HepG2 (cell line): ENCODE measurements around the gene DGAT2L6. TPM values are rescaled to one million over a fixed set of nuclear protein-coding genes. Genes with fewer than 3 reads are reported as not detected.

ENCODE experiments used
- FOXA1 ChIP-seq, 2 experiments: fragments of 450-650 bp in 1 of 2; sonication (generic) in 1 of 2; formaldehyde crosslinking in 1 of 2; IDR thresholded peaks; 2 replicates each; pipeline versions ENCODE4 v1.4.0 to v1.6.1; 2016 to 2020; ENCODE audit warnings: missing genetic modification reagents in 1 of 2
- HMG20B ChIP-seq: conservative IDR thresholded peaks from 2 replicates; pipeline ENCODE4 v1.6.1; 2016; ENCODE audit warnings: missing genetic modification reagents, missing compliant biosample characterization
- IRF1 ChIP-seq: sonication (generic); formaldehyde crosslinking; IDR thresholded peaks from 2 replicates; pipeline ENCODE4 v1.4.0; 2020; ENCODE audit warnings: low read depth, mild to moderate bottlenecking, missing genetic modification reagents
- KLF11 ChIP-seq: IDR thresholded peaks from 2 replicates; pipeline ENCODE4 v1.6.1; 2016; ENCODE audit warnings: missing compliant biosample characterization
- NCOA2 ChIP-seq: sonication (generic); formaldehyde crosslinking; IDR thresholded peaks from 2 replicates; pipeline ENCODE4 v1.8.0; 2022; ENCODE audit warnings: inconsistent platforms
- NFIC ChIP-seq: IDR thresholded peaks from 2 replicates; pipeline ENCODE4 v1.6.1; 2012; ENCODE audit warnings: mild to moderate bottlenecking, low read length, inconsistent platforms
- NR2F6 ChIP-seq, 2 experiments: IDR thresholded peaks; 2 replicates each; pipeline ENCODE4 v1.6.1; 2016; ENCODE audit warnings: antibody characterized with exemption in 1 of 2, mild to moderate bottlenecking in 1 of 2
- RERE ChIP-seq: IDR thresholded peaks from 2 replicates; pipeline ENCODE4 v1.6.1; 2016; ENCODE audit warnings: low read depth, missing genetic modification reagents, missing compliant biosample characterization
- RXRA ChIP-seq: sonication (generic); formaldehyde crosslinking; IDR thresholded peaks from 2 replicates; pipeline ENCODE4 v1.5.1; 2020; ENCODE audit warnings: missing genetic modification reagents
- SALL1 ChIP-seq: sonication (generic); formaldehyde crosslinking; IDR thresholded peaks from 2 replicates; pipeline ENCODE4 v1.8.0; 2022; ENCODE audit warnings: mild to moderate bottlenecking, missing genetic modification reagents
- SOX6 ChIP-seq, 2 experiments: fragments of 450-650 bp in 1 of 2; sonication (generic) in 1 of 2; formaldehyde crosslinking in 1 of 2; IDR thresholded peaks; 2 replicates each; pipeline versions ENCODE4 v1.4.0 to v1.6.1; 2017 to 2020; ENCODE audit warnings: antibody characterized with exemption in 1 of 2, mild to moderate bottlenecking in 1 of 2, missing genetic modification reagents in 1 of 2
- TBX3 ChIP-seq: fragments of 450-650 bp; IDR thresholded peaks from 2 replicates; pipeline ENCODE4 v1.6.1; 2017; ENCODE audit warnings: antibody characterized with exemption, mild to moderate bottlenecking, inconsistent platforms, borderline replicate concordance
- TCF7 ChIP-seq: sonication (generic); IDR thresholded peaks from 2 replicates; pipeline ENCODE4 v1.6.1; 2016; ENCODE audit warnings: antibody characterized with exemption, low read depth
- ZNF501 ChIP-seq: sonication (generic); formaldehyde crosslinking; IDR thresholded peaks from 2 replicates; pipeline ENCODE4 v1.5.1; 2020; ENCODE audit warnings: mild to moderate bottlenecking, moderate library complexity, missing genetic modification reagents
- polyA plus RNA-seq, 8 experiments: library from polyadenylated mRNA; depleted of rRNA in 3 of 8; stranded (reverse) in 7 of 8; unstranded in 1 of 8; fragments of >200 nt; fragmentation: Illumina TruSeq in 4 of 8; extraction: Trizol in 4 of 8; gene quantifications; 2 replicates each; pipeline versions ENCODE4 v1.2.1 to v1.2.3, GENCODE V29; 2011 to 2016; ENCODE audit warnings: low read depth in 4 of 8, missing spikeins in 1 of 8, mixed read lengths in 1 of 8; ENCODE audit not compliant: insufficient read depth in 1 of 8
- total RNA-seq, 5 experiments: library from RNA; depleted of rRNA; stranded (reverse); fragments of >200 nt; fragmentation: Illumina TruSeq; extraction: Trizol; gene quantifications; 2 replicates each; pipeline ENCODE4 v1.2.3, GENCODE V29; 2016; ENCODE audit warnings: low read depth in 1 of 5
- TF ChIP-seq, protein P1 (sequence below): IDR thresholded peaks from 2 replicates; pipeline ENCODE4 v1.4.0; 2020; ENCODE audit warnings: mild to moderate bottlenecking, missing genetic modification reagents
- TF ChIP-seq, protein P2 (sequence below): sonication (generic); formaldehyde crosslinking; IDR thresholded peaks from 2 replicates; pipeline ENCODE4 v1.4.0; 2020; ENCODE audit warnings: missing genetic modification reagents, borderline replicate concordance

DGAT2L6 gene
- total and polyA plus RNA-seq, 2 of the 13 experiments (the other 11 are each of a cell fraction or from before 2014, with no cell fraction given), result not detected

- TF ChIP-seq RERE (CRISPR knock-in tag) (peak; percentile 96; the same call in 1 of the 2 replicates), ZNF501 (CRISPR knock-in tag) (0 out of 2 replicates have a peak, but pooled peaks have one; percentile 19), SALL1 (peak; percentile 33; the same call in 1 of the 2 replicates), NR2F6 (IDR thresholded peaks at IDR 0.05) (peak; percentile 67), NR2F6 (CRISPR knock-in tag; IDR thresholded peaks at IDR 0.05) (no peak), SOX6 (IDR thresholded peaks at IDR 0.05) (no peak), SOX6 (CRISPR knock-in tag; IDR thresholded peaks at IDR 0.05) (0 out of 2 replicates have a peak, but pooled peaks have one; percentile 45), TCF7 (peak; percentile 75), RXRA (CRISPR knock-in tag) (peak; percentile 22; the same call in 1 of the 2 replicates), HMG20B (peak; percentile 83), KLF11 (CRISPR knock-in tag) (no peak), NFIC (peak; percentile 65), TBX3 (peak; percentile 83), FOXA1 (IDR thresholded peaks at IDR 0.05) (no peak), FOXA1 (CRISPR knock-in tag; IDR thresholded peaks at IDR 0.05) (peak; percentile 72), NCOA2 (CRISPR knock-in tag) (peak; percentile 59), IRF1 (CRISPR knock-in tag) (no peak)
- TF ChIP-seq, protein P1, sequence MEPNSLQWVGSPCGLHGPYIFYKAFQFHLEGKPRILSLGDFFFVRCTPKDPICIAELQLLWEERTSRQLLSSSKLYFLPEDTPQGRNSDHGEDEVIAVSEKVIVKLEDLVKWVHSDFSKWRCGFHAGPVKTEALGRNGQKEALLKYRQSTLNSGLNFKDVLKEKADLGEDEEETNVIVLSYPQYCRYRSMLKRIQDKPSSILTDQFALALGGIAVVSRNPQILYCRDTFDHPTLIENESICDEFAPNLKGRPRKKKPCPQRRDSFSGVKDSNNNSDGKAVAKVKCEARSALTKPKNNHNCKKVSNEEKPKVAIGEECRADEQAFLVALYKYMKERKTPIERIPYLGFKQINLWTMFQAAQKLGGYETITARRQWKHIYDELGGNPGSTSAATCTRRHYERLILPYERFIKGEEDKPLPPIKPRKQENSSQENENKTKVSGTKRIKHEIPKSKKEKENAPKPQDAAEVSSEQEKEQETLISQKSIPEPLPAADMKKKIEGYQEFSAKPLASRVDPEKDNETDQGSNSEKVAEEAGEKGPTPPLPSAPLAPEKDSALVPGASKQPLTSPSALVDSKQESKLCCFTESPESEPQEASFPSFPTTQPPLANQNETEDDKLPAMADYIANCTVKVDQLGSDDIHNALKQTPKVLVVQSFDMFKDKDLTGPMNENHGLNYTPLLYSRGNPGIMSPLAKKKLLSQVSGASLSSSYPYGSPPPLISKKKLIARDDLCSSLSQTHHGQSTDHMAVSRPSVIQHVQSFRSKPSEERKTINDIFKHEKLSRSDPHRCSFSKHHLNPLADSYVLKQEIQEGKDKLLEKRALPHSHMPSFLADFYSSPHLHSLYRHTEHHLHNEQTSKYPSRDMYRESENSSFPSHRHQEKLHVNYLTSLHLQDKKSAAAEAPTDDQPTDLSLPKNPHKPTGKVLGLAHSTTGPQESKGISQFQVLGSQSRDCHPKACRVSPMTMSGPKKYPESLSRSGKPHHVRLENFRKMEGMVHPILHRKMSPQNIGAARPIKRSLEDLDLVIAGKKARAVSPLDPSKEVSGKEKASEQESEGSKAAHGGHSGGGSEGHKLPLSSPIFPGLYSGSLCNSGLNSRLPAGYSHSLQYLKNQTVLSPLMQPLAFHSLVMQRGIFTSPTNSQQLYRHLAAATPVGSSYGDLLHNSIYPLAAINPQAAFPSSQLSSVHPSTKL (CRISPR knock-in tag), result peak; percentile 73
- TF ChIP-seq, protein P2, sequence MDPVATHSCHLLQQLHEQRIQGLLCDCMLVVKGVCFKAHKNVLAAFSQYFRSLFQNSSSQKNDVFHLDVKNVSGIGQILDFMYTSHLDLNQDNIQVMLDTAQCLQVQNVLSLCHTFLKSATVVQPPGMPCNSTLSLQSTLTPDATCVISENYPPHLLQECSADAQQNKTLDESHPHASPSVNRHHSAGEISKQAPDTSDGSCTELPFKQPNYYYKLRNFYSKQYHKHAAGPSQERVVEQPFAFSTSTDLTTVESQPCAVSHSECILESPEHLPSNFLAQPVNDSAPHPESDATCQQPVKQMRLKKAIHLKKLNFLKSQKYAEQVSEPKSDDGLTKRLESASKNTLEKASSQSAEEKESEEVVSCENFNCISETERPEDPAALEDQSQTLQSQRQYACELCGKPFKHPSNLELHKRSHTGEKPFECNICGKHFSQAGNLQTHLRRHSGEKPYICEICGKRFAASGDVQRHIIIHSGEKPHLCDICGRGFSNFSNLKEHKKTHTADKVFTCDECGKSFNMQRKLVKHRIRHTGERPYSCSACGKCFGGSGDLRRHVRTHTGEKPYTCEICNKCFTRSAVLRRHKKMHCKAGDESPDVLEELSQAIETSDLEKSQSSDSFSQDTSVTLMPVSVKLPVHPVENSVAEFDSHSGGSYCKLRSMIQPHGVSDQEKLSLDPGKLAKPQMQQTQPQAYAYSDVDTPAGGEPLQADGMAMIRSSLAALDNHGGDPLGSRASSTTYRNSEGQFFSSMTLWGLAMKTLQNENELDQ (CRISPR knock-in tag), result no peak
Measured at GRCh38 chrX:70219938-70220764, 42.9 kb downstream of the DGAT2L6 start (continued).
